H9 (cell line): ENCODE results near the gene SPOCK3. TPM values are rescaled to one million over a fixed set of nuclear protein-coding genes. Genes with fewer than 3 reads are reported as not detected.

Experiments
- DNase-seq: peaks from one replicate; pipeline ENCODE4 v3.0.0-alpha.2; 2017
- H2AFZ ChIP-seq: one replicate; pipeline ENCODE4 v1.6.1; 2013; ENCODE audit warnings: mild to moderate bottlenecking, low read length, control low read depth, moderate library complexity
- H2AK5ac ChIP-seq: 2 replicates; pipeline ENCODE4 v1.6.1; 2013; ENCODE audit warnings: low read length, control low read depth, mixed read lengths; ENCODE audit not compliant: insufficient read length
- H2BK120ac ChIP-seq: one replicate; pipeline ENCODE4 v1.6.1; 2013; ENCODE audit warnings: low read depth, mild to moderate bottlenecking, low read length, control low read depth, inconsistent platforms; ENCODE audit not compliant: poor library complexity, severe bottlenecking
- H2BK12ac ChIP-seq: 2 replicates; pipeline ENCODE4 v1.6.1; 2013; ENCODE audit warnings: low read length, control low read depth, mixed read lengths, low read depth; ENCODE audit not compliant: insufficient read length
- H2BK15ac ChIP-seq: 2 replicates; pipeline ENCODE4 v1.6.1; 2013; ENCODE audit warnings: low read depth, low read length, control low read depth
- H2BK20ac ChIP-seq: one replicate; pipeline ENCODE4 v1.6.1; 2013; ENCODE audit warnings: low read depth, mild to moderate bottlenecking, low read length, control low read depth, inconsistent platforms; ENCODE audit not compliant: poor library complexity, severe bottlenecking
- H2BK5ac ChIP-seq: 2 replicates; pipeline ENCODE4 v1.6.1; 2013; ENCODE audit warnings: low read length, control low read depth, mixed read lengths; ENCODE audit not compliant: insufficient read length
- H3K14ac ChIP-seq: 2 replicates; pipeline ENCODE4 v1.6.1; 2013; ENCODE audit warnings: low read length, control low read depth; ENCODE audit not compliant: insufficient read depth
- H3K18ac ChIP-seq: 2 replicates; pipeline ENCODE4 v1.6.1; 2013; ENCODE audit warnings: low read depth, mild to moderate bottlenecking, mixed read lengths, low read length, control low read depth; ENCODE audit not compliant: insufficient read length
- H3K23ac ChIP-seq: 2 replicates; pipeline ENCODE4 v1.6.1; 2013; ENCODE audit warnings: low read length, control low read depth, mixed read lengths, low read depth; ENCODE audit not compliant: insufficient read length
- H3K23me2 ChIP-seq: 2 replicates; pipeline ENCODE4 v1.6.1; 2013; ENCODE audit warnings: low read depth, mild to moderate bottlenecking, mixed read lengths, low read length, control low read depth; ENCODE audit not compliant: insufficient read length, poor library complexity, severe bottlenecking
- H3K27ac ChIP-seq: 2 replicates; pipeline ENCODE4 v1.5.1; 2013; ENCODE audit warnings: low read length, control low read depth, mixed read lengths, low read depth; ENCODE audit not compliant: insufficient read length
- H3K27me3 ChIP-seq: 2 replicates; pipeline ENCODE4 v1.6.1; 2013; ENCODE audit warnings: low read length, control low read depth, inconsistent platforms; ENCODE audit not compliant: insufficient read depth
- H3K4ac ChIP-seq: 2 replicates; pipeline ENCODE4 v1.6.1; 2013; ENCODE audit warnings: low read depth, mild to moderate bottlenecking, control low read depth, inconsistent platforms, low read length, moderate library complexity
- H3K4me1 ChIP-seq: 2 replicates; pipeline ENCODE4 v1.6.1; 2013; ENCODE audit warnings: low read length, control low read depth, inconsistent platforms; ENCODE audit not compliant: insufficient read depth
- H3K4me2 ChIP-seq: 2 replicates; pipeline ENCODE4 v1.6.1; 2013; ENCODE audit warnings: low read length, control low read depth, mixed read lengths; ENCODE audit not compliant: insufficient read length, insufficient read depth
- H3K56ac ChIP-seq: 2 replicates; pipeline ENCODE4 v1.6.1; 2013; ENCODE audit warnings: low read depth, mild to moderate bottlenecking, mixed read lengths, low read length, control low read depth; ENCODE audit not compliant: insufficient read length
- H3K79me1 ChIP-seq: 2 replicates; pipeline ENCODE4 v1.6.1; 2013; ENCODE audit warnings: low read depth, mild to moderate bottlenecking, moderate library complexity, low read length, control low read depth, inconsistent platforms; ENCODE audit not compliant: insufficient read depth, poor library complexity, severe bottlenecking
- H3K79me2 ChIP-seq: 2 replicates; pipeline ENCODE4 v1.6.1; 2013; ENCODE audit warnings: low read length, control low read depth, inconsistent platforms; ENCODE audit not compliant: insufficient read depth
- H3K9ac ChIP-seq: 2 replicates; pipeline ENCODE4 v1.6.1; 2013; ENCODE audit warnings: low read length, control low read depth, mixed read lengths; ENCODE audit not compliant: insufficient read length; ENCODE audit errors: extremely low read depth
- H3K9me3 ChIP-seq: one replicate; pipeline ENCODE4 v1.6.1; 2013; ENCODE audit warnings: low read depth, low read length, inconsistent platforms; ENCODE audit not compliant: control insufficient read depth
- H3T11ph ChIP-seq: one replicate; pipeline ENCODE4 v1.6.1; 2013; ENCODE audit warnings: mild to moderate bottlenecking, low read length, control low read depth, inconsistent platforms
- H4K20me1 ChIP-seq: one replicate; pipeline ENCODE4 v1.6.1; 2013; ENCODE audit not compliant: control insufficient read depth, insufficient read length, insufficient read depth
- H4K5ac ChIP-seq: 2 replicates; pipeline ENCODE4 v1.6.1; 2013; ENCODE audit warnings: low read depth, mild to moderate bottlenecking, mixed read lengths, low read length, control low read depth; ENCODE audit not compliant: insufficient read length
- H4K8ac ChIP-seq: replicated peaks from 2 replicates; pipeline ENCODE4 v1.6.1; 2013; ENCODE audit warnings: low read length, control low read depth, mixed read lengths, low read depth; ENCODE audit not compliant: insufficient read length
- H4K91ac ChIP-seq: 2 replicates; pipeline ENCODE4 v1.6.1; 2013; ENCODE audit warnings: low read depth, mild to moderate bottlenecking, moderate library complexity, mixed read lengths, low read length, control low read depth; ENCODE audit not compliant: insufficient read length
- H3K27ac Mint-ChIP-seq, 3 experiments: 2 replicates in 2 of 3; 3 replicates in 1 of 3; pipeline ENCODE4 v1.8.0; 2020 to 2021; ENCODE audit warnings: mixed read lengths in 3 of 3, mild to moderate bottlenecking in 1 of 3, moderate library complexity in 1 of 3
- H3K27me3 Mint-ChIP-seq: 2 replicates; pipeline ENCODE4 v1.8.0; 2021; ENCODE audit warnings: low read depth, mild to moderate bottlenecking, moderate library complexity, mixed read lengths
- H3K36me3 Mint-ChIP-seq, 3 experiments: 2 replicates in 2 of 3; 3 replicates in 1 of 3; pipeline ENCODE4 v1.8.0; 2020 to 2021; ENCODE audit warnings: low read depth in 3 of 3, mixed read lengths in 3 of 3; ENCODE audit not compliant: insufficient read depth in 1 of 3
- H3K4me1 Mint-ChIP-seq, 2 experiments: 2 replicates each; pipeline ENCODE4 v1.8.0; 2020; ENCODE audit warnings: mixed read lengths in 2 of 2
- H3K4me3 Mint-ChIP-seq, 2 experiments: 2 replicates in 1 of 2; 3 replicates in 1 of 2; pipeline ENCODE4 v1.8.0; 2020 to 2021; ENCODE audit warnings: mild to moderate bottlenecking in 2 of 2, mixed read lengths in 2 of 2, moderate library complexity in 1 of 2
- H3K9me3 Mint-ChIP-seq, 2 experiments: 2 replicates in 1 of 2; 3 replicates in 1 of 2; pipeline ENCODE4 v1.8.0; 2020; ENCODE audit warnings: mild to moderate bottlenecking in 2 of 2, mixed read lengths in 2 of 2, moderate library complexity in 1 of 2
- CTCF ChIP-seq: fragments of 200-600 bp; sonication (generic); conservative IDR thresholded peaks from 3 replicates; pipeline ENCODE4 v1.8.0; 2021; ENCODE audit warnings: antibody characterized with exemption, mild to moderate bottlenecking
- WGBS: extraction: QIAGEN DNeasy Blood & Tissue Kit; methylation state at CpG from one replicate; pipeline ENCODE4 v1.1.7; 2013; ENCODE audit warnings: missing lambda C conversion rate, low lambda C conversion rate, mixed read lengths; ENCODE audit not compliant: insufficient read length; ENCODE audit errors: extremely low coverage; 5-methylcytosine and 5-hydroxymethylcytosine counted together
- total RNA-seq: library from RNA; stranded (reverse); gene quantifications from 2 replicates; pipeline ENCODE4 v1.2.1, GENCODE V29; 2021

SPOCK3 gene
- total RNA-seq, 1 experiment from 2014 or later = 0.28 TPM

GRCh38 chr4:166981847-166982246, 252.4 kb downstream of the SPOCK3 start:
- Histone ChIP-seq H3K56ac (no peak overlapping the region), H2BK5ac (no peak overlapping the region), H3K79me1 (no peaks in the 10 kb centered on the region), H4K5ac (no peak overlapping the region), H3K23ac (no peak overlapping the region), H3K27ac (no peak overlapping the region), H2BK12ac (no peak overlapping the region), H3T11ph (no peak overlapping the region), H2BK15ac (0 out of 2 replicates have a peak overlapping the region, but pooled peaks have one; percentile 20), H3K79me2 (no peaks in the 10 kb centered on the region), H3K9ac (no peak overlapping the region), H2BK20ac (no peak overlapping the region), H4K20me1 (no peaks in the 10 kb centered on the region), H3K4ac (no peak overlapping the region), H3K4me1 (no peaks in the 10 kb centered on the region), H3K4me2 (no peak overlapping the region), H3K9me3 (no peaks in the 10 kb centered on the region), H2AFZ (no peak overlapping the region), H2BK120ac (no peak overlapping the region), H3K18ac (no peak overlapping the region), H3K23me2 (no peaks in the 10 kb centered on the region), H2AK5ac (no peak overlapping the region), H4K8ac (no peak overlapping the region), H3K27me3 (no peaks in the 10 kb centered on the region), H4K91ac (no peak overlapping the region), H3K14ac (no peak overlapping the region)
- Mint-ChIP-seq H3K27ac (no peak overlapping the region), H3K36me3 (no peaks in the 10 kb centered on the region), H3K4me1 (no peaks in the 10 kb centered on the region), H3K4me3 (no peak overlapping the region), H3K27me3 (no peaks in the 10 kb centered on the region), H3K9me3 (peaks cover 0 to 3% of the 10 kb centered on the region in 2 experiments; a peak in 2 of 5 replicates)
- no peak for DNase-seq
- WGBS = no CpG with 5 or more reads among the region's 5 CpGs
- TF ChIP-seq CTCF = no peak; the same call in 2 of the 3 replicates
